Liver (tissue), 9 donors: ENCODE data around the gene CHST13. TPM values are rescaled to one million over a fixed set of nuclear protein-coding genes. Genes with fewer than 3 reads are reported as not detected.
A peak's percentile ranks its signal among the peaks of the same experiment; 100 is the strongest.

ENCODE experiments used
- DNase-seq: peaks from one replicate; pipeline ENCODE4 v3.0.0-alpha.2; 2017; ENCODE audit warnings: low spot score
- H3K27ac ChIP-seq, 2 donors: one replicate each; pipeline ENCODE4 v1.7.0; 2013; ENCODE audit warnings: inconsistent platforms in 2 of 2, low read length in 2 of 2, control low read depth in 1 of 2, low read depth in 1 of 2, mild to moderate bottlenecking in 1 of 2
- H3K27me3 ChIP-seq, 4 donors: one replicate each; pipeline versions ENCODE4 v1.6.1 to v1.7.0; 2013; ENCODE audit warnings: low read length in 3 of 4, inconsistent platforms in 1 of 4, mild to moderate bottlenecking in 1 of 4, moderate library complexity in 1 of 4; ENCODE audit not compliant: control insufficient read depth in 4 of 4, insufficient read depth in 4 of 4
- H3K36me3 ChIP-seq, 4 donors: one replicate each; pipeline versions ENCODE4 v1.6.1 to v1.7.0; 2013; ENCODE audit warnings: low read length in 3 of 4, mild to moderate bottlenecking in 3 of 4, low read depth in 1 of 4, moderate library complexity in 1 of 4; ENCODE audit not compliant: control insufficient read depth in 4 of 4, insufficient read depth in 3 of 4
- H3K4me1 ChIP-seq, 4 donors: one replicate each; pipeline versions ENCODE4 v1.6.1 to v1.7.0; 2013; ENCODE audit warnings: low read length in 3 of 4, mild to moderate bottlenecking in 3 of 4, moderate library complexity in 1 of 4; ENCODE audit not compliant: control insufficient read depth in 4 of 4, insufficient read depth in 4 of 4
- H3K4me3 ChIP-seq, 3 donors: one replicate each; pipeline versions ENCODE4 v1.6.1 to v1.7.0; 2013; ENCODE audit warnings: low read length in 3 of 3, control low read depth in 1 of 3, low read depth in 1 of 3, mild to moderate bottlenecking in 1 of 3
- H3K9ac ChIP-seq, 2 donors: one replicate each; pipeline ENCODE4 v1.7.0; 2013; ENCODE audit warnings: low read length in 2 of 2, mild to moderate bottlenecking in 2 of 2, moderate library complexity in 2 of 2, control low read depth in 1 of 2, low read depth in 1 of 2
- H3K9me3 ChIP-seq, 4 donors: one replicate each; pipeline versions ENCODE4 v1.6.1 to v1.7.0; 2013; ENCODE audit warnings: low read length in 3 of 4; ENCODE audit not compliant: control insufficient read depth in 4 of 4
- ATF3 ChIP-seq: IDR thresholded peaks from 2 replicates; pipeline ENCODE4 v1.6.1; 2016; ENCODE audit warnings: antibody characterized with exemption
- CTCF ChIP-seq: fragments of 150-350 bp; IDR thresholded peaks from 2 replicates; pipeline ENCODE4 v1.5.1; 2017; ENCODE audit warnings: improper control_type of control experiment, low read depth, low read length; ENCODE audit not compliant: missing input control
- EGR1 ChIP-seq, 2 donors: IDR thresholded peaks; 2 replicates each; pipeline ENCODE4 v1.6.1; 2016 to 2018; ENCODE audit warnings: antibody characterized with exemption in 2 of 2, low read depth in 2 of 2
- FOXA1 ChIP-seq: IDR thresholded peaks from 2 replicates; pipeline ENCODE4 v1.6.1; 2016; ENCODE audit warnings: antibody characterized with exemption
- FOXA2 ChIP-seq: IDR thresholded peaks from 2 replicates; pipeline ENCODE4 v1.6.1; 2016; ENCODE audit warnings: antibody characterized with exemption
- GABPA ChIP-seq, 2 donors: IDR thresholded peaks in 1 of 2; conservative IDR thresholded peaks in 1 of 2; 2 replicates each; pipeline ENCODE4 v1.6.1; 2016; ENCODE audit warnings: antibody characterized with exemption in 2 of 2, mild to moderate bottlenecking in 1 of 2, moderate library complexity in 1 of 2
- HNF4A ChIP-seq, 2 donors: conservative IDR thresholded peaks; 2 replicates each; pipeline ENCODE4 v1.6.1; 2016; ENCODE audit warnings: antibody characterized with exemption in 2 of 2, mild to moderate bottlenecking in 2 of 2
- HNF4G ChIP-seq: IDR thresholded peaks from 2 replicates; pipeline ENCODE4 v1.6.1; 2016; ENCODE audit warnings: antibody characterized with exemption
- JUND ChIP-seq, 2 donors: IDR thresholded peaks; 2 replicates each; pipeline ENCODE4 v1.6.1; 2016; ENCODE audit warnings: antibody characterized with exemption in 2 of 2
- MAX ChIP-seq: IDR thresholded peaks from 2 replicates; pipeline ENCODE4 v1.6.1; 2016; ENCODE audit warnings: antibody characterized with exemption
- NR2F2 ChIP-seq: IDR thresholded peaks from 2 replicates; pipeline ENCODE4 v1.6.1; 2016; ENCODE audit warnings: antibody characterized with exemption
- RAD21 ChIP-seq, 2 donors: IDR thresholded peaks; 2 replicates each; pipeline ENCODE4 v1.6.1; 2016; ENCODE audit warnings: antibody characterized with exemption in 2 of 2, mild to moderate bottlenecking in 2 of 2
- REST ChIP-seq: IDR thresholded peaks from 2 replicates; pipeline ENCODE4 v1.6.1; 2016; ENCODE audit warnings: antibody characterized with exemption, mild to moderate bottlenecking
- RXRA ChIP-seq, 2 donors: IDR thresholded peaks; 2 replicates each; pipeline ENCODE4 v1.6.1; 2017 to 2018; ENCODE audit warnings: antibody characterized with exemption in 2 of 2, mild to moderate bottlenecking in 1 of 2
- SP1 ChIP-seq: IDR thresholded peaks from 2 replicates; pipeline ENCODE4 v1.6.1; 2018; ENCODE audit warnings: antibody characterized with exemption, mild to moderate bottlenecking
- TAF1 ChIP-seq: conservative IDR thresholded peaks from 2 replicates; pipeline ENCODE4 v1.6.1; 2016; ENCODE audit warnings: antibody characterized with exemption, mild to moderate bottlenecking
- YY1 ChIP-seq: IDR thresholded peaks from 2 replicates; pipeline ENCODE4 v1.6.1; 2016; ENCODE audit warnings: antibody characterized with exemption, mild to moderate bottlenecking
- ZBTB33 ChIP-seq: IDR thresholded peaks from 2 replicates; pipeline ENCODE4 v1.6.1; 2016; ENCODE audit warnings: antibody characterized with exemption
- WGBS: extraction: QIAGEN DNeasy Blood & Tissue Kit; methylation state at CpG from one replicate; pipeline ENCODE4 v1.1.7; 2013; 5-methylcytosine and 5-hydroxymethylcytosine counted together
- polyA plus RNA-seq, 2 donors: library from polyadenylated mRNA; stranded (reverse) in 1 of 2; unstranded in 1 of 2; fragments of 200-250 nt in 1 of 2; fragments of >200 nt in 1 of 2; fragmentation: Nextera tagmentation in 1 of 2; extraction: Ambion mirVana in 1 of 2; gene quantifications; one replicate each; pipeline versions ENCODE4 v1.2.1 to v1.2.3, GENCODE V29; 2013 to 2015
- total RNA-seq, 2 donors: library from RNA; depleted of rRNA; stranded (reverse); fragments of >200 nt; gene quantifications; one replicate each; pipeline ENCODE4 v1.2.3, GENCODE V29; 2014
- donor health status: healthy.
- donor health status: healthy.
- donor health status: healthy.
- donor health status: healthy.
- donor health status: healthy.

Gene CHST13
- total and polyA plus RNA-seq, 4 donors: 19.7 to 39.1 (median 25.2) TPM

- Histone ChIP-seq H3K27ac (peak overlapping the region in 1 of 2 donors; percentile 58), H3K9me3 (no peaks in the 10 kb centered on the region), H3K9ac (no peak overlapping the region), H3K4me3 (no peak overlapping the region), H3K36me3 (no peaks in the 10 kb centered on the region), H3K4me1 (peaks cover 14 to 49% (median 43%) of the 10 kb centered on the region in 4 donors), H3K27me3 (no peaks in the 10 kb centered on the region)
- 57% methylated on average over 12 of the region's 12 CpGs for WGBS
- TF ChIP-seq YY1 (no peak), NR2F2 (no peak), CTCF (no peak), JUND (IDR thresholded peaks at IDR 0.05) (no peak), HNF4A (conservative IDR thresholded peaks at IDR 0.05) (peak in 1 of 2 donors; percentile 22), GABPA (IDR thresholded peaks at IDR 0.05 in 1 of 2, conservative IDR thresholded peaks at IDR 0.05 in 1 of 2) (no peak), MAX (no peak), ZBTB33 (no peak), RAD21 (IDR thresholded peaks at IDR 0.05) (peak in 1 of 2 donors; percentile 13), SP1 (no peak), HNF4G (no peak), EGR1 (IDR thresholded peaks at IDR 0.05; ENCODE audit: low read depth in 2 of 2) (no peak), RXRA (IDR thresholded peaks at IDR 0.05) (peak in 1 of 2 donors; percentile 25), ATF3 (no peak), FOXA2 (no peak), REST (no peak), FOXA1 (no peak), TAF1 (no peak)
- no peak for DNase-seq
These were observed 10.9 kb upstream of the CHST13 start for GRCh38 chr3:126512916-126513650.
